HL-60 (cell line): Measurements from ENCODE around the gene MAN2A1.

Source experiments
- DNase-seq, 2 experiments: peaks; one replicate each; pipeline ENCODE4 v3.0.0-alpha.2; 2010 to 2020; ENCODE audit warnings: low read depth in 1 of 2, low spot score in 1 of 2
- H3K27ac ChIP-seq: fragments of 250-450 bp; sonication (Bioruptor Pico); replicated peaks from 2 replicates; pipeline ENCODE4 v1.5.1; 2020; ENCODE audit warnings: mild to moderate bottlenecking, moderate library complexity
- H3K27me3 ChIP-seq: fragments of 250-450 bp; sonication (Bioruptor Pico); 2 replicates; pipeline ENCODE4 v1.5.1; 2021; ENCODE audit warnings: mild to moderate bottlenecking, moderate library complexity; ENCODE audit not compliant: insufficient read depth, poor library complexity, severe bottlenecking
- H3K4me3 ChIP-seq: replicated peaks from 2 replicates; pipeline ENCODE4 v1.5.1; 2011; ENCODE audit warnings: mild to moderate bottlenecking, control low read depth, low read length; ENCODE audit not compliant: insufficient read depth
- GABPA ChIP-seq: IDR thresholded peaks from 2 replicates; pipeline ENCODE4 v1.6.1; 2012; ENCODE audit warnings: low read depth
- POLR2AphosphoS5 ChIP-seq: IDR thresholded peaks from 2 replicates; pipeline ENCODE4 v1.6.1; 2012; ENCODE audit warnings: low read depth
- SPI1 ChIP-seq: IDR thresholded peaks from 2 replicates; pipeline ENCODE4 v1.6.1; 2012; ENCODE audit warnings: low read depth, mild to moderate bottlenecking, borderline replicate concordance
- TF ChIP-seq, protein P1 (sequence below): IDR thresholded peaks from 2 replicates; pipeline ENCODE4 v1.6.1; 2012; ENCODE audit warnings: low read depth; ENCODE audit not compliant: insufficient replicate concordance

Gene MAN2A1

GRCh38 chr5:109767997-109768396 lies 78.3 kb downstream of the MAN2A1 start:
- Histone ChIP-seq H3K4me3 (no peak overlapping the region), H3K27me3 (no peaks in the 10 kb centered on the region), H3K27ac (no peak overlapping the region)
- DNase-seq: no peak
- TF ChIP-seq GABPA: no peak

DNA sequence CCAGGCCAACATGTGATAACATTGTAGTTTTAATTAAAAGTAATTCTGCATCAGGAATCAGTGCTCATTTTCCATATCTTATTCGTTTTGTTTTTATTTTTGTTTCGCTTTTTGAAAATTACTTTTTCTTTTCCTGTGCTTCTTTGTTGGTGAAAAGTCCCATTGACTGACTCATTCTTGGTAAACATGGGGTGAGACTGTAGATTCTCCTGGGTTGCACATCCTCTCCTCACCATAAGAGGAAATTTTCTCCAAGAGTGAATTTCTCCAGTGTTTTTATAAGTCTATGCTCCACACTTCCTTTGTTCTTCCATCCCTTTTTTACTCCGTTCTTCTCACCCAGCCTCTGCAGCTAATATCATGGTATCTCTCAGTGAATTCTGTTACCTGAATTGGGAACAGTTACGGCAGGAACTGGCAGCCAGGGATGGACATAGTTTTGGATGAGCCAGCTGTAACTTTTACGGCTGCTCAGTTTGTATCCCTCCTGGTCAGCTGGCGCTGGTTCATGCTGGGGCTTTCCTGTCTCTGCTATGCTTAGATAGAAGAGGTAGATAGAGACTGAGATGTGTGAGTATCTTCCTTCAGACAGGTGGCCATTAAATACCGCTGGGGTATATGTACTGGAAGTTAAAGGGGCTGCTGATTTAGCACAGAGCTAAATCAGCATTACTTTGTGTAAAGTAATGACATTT lies 80.0 kb downstream of the MAN2A1 start:
- Histone ChIP-seq H3K27ac (no peak overlapping the region), H3K4me3 (no peak overlapping the region), H3K27me3 (no peaks in the 10 kb centered on the region)
- no peak for DNase-seq
- TF ChIP-seq GABPA (no peak), SPI1 (no peak)

GRCh38 chr5:109775130-109775529 lies 85.4 kb downstream of the MAN2A1 start:
- DNase-seq: no peak
- TF ChIP-seq SPI1 (no peak), POLR2AphosphoS5 (no peak), GABPA (no peak)
- TF ChIP-seq, protein P1, sequence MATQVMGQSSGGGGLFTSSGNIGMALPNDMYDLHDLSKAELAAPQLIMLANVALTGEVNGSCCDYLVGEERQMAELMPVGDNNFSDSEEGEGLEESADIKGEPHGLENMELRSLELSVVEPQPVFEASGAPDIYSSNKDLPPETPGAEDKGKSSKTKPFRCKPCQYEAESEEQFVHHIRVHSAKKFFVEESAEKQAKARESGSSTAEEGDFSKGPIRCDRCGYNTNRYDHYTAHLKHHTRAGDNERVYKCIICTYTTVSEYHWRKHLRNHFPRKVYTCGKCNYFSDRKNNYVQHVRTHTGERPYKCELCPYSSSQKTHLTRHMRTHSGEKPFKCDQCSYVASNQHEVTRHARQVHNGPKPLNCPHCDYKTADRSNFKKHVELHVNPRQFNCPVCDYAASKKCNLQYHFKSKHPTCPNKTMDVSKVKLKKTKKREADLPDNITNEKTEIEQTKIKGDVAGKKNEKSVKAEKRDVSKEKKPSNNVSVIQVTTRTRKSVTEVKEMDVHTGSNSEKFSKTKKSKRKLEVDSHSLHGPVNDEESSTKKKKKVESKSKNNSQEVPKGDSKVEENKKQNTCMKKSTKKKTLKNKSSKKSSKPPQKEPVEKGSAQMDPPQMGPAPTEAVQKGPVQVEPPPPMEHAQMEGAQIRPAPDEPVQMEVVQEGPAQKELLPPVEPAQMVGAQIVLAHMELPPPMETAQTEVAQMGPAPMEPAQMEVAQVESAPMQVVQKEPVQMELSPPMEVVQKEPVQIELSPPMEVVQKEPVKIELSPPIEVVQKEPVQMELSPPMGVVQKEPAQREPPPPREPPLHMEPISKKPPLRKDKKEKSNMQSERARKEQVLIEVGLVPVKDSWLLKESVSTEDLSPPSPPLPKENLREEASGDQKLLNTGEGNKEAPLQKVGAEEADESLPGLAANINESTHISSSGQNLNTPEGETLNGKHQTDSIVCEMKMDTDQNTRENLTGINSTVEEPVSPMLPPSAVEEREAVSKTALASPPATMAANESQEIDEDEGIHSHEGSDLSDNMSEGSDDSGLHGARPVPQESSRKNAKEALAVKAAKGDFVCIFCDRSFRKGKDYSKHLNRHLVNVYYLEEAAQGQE: no peak

GRCh38 chr5:109779036-109779735 lies 89.5 kb downstream of the MAN2A1 start:
- H3K27ac ChIP-seq: no peak overlapping the region
- DNase-seq: no peak
- no peak overlapping the region for H3K4me3 ChIP-seq
- H3K27me3 ChIP-seq: no peaks in the 10 kb centered on the region
- TF ChIP-seq GABPA: no peak
- TF ChIP-seq SPI1: no peak
- TF ChIP-seq, protein P1: no peak

More at GRCh38 chr5:109775130-109775529, 85.4 kb downstream of the MAN2A1 start:
- H3K27me3 ChIP-seq: no peaks in the 10 kb centered on the region
- H3K27ac ChIP-seq: no peak overlapping the region
- no peak overlapping the region for H3K4me3 ChIP-seq

GRCh38 chr5:109784687-109785086 lies 95.0 kb downstream of the MAN2A1 start:
- TF ChIP-seq, protein P1: no peak
- TF ChIP-seq GABPA (no peak), SPI1 (no peak)
- H3K4me3 ChIP-seq: no peak overlapping the region
- no peaks in the 10 kb centered on the region for H3K27me3 ChIP-seq
- DNase-seq: no peak
- H3K27ac ChIP-seq: no peak overlapping the region
